T-helper 1 cell treated with Interleukin-12 subunit alpha and Interleukin-12 subunit beta and Interleukin-4 antibody, amounts not matched to agents 30 ng/mL and 1 ng/mL, for 36 hours (primary cell): ENCODE results near the gene ARHGAP45. TPM values are rescaled to one million over a fixed set of nuclear protein-coding genes. Genes with fewer than 3 reads are reported as not detected.

Experiments used
- intact Hi-C: fragments of 100-400 bp; cut with micrococcal nuclease; formaldehyde crosslinking; loops from one replicate; pipeline ENCODE4 v1.15.1; 2024
- total RNA-seq: library from RNA; stranded (reverse); gene quantifications from 2 replicates; pipeline ENCODE4 v1.2.3, GENCODE V29; 2022

The ARHGAP45 gene
- total RNA-seq, 1 donor from 2014 or later: 471 TPM

GRCh38 chr19:1129535-1129934 is 62.6 kb downstream of the ARHGAP45 start:
- intact Hi-C loops: no loop called here

GRCh38 chr19:1130771-1131717 is 64.1 kb downstream of the ARHGAP45 start:
- intact Hi-C loops: loop anchor here (5.0 kb wide), 2 partner anchors 61 to 251 kb away; partner anchors contain the start of gene NDUFS7

GRCh38 chr19:1131718-1132551 is 65.0 kb downstream of the ARHGAP45 start:
- intact Hi-C loops: loop anchor here (1.0 to 5.0 kb wide), 8 partner anchors 29 to 250 kb away; partner anchors contain the start of genes ATP5F1D, GPX4, NDUFS7 and RNU6-2

- intact Hi-C loops: loop anchor here (1.0 to 5.0 kb wide), 8 partner anchors 29 to 250 kb away; partner anchors contain the start of genes ATP5F1D, GPX4, NDUFS7 and RNU6-2
Measured at GRCh38 chr19:1132552-1133383, 65.8 kb downstream of the ARHGAP45 start.

- intact Hi-C loops: loop anchor here (2.0 to 5.0 kb wide), 4 partner anchors 57 to 249 kb away; partner anchors contain the start of genes ATP5F1D and NDUFS7
Measured at GRCh38 chr19:1133471-1133929, 66.5 kb downstream of the ARHGAP45 start.

GRCh38 chr19:1134431-1134830 is 67.5 kb downstream of the ARHGAP45 start:
- intact Hi-C loops: loop anchor here (5.0 kb wide), 2 partner anchors 58 to 248 kb away; partner anchors contain the start of gene NDUFS7

- intact Hi-C loops: no loop called here
Measured at GRCh38 chr19:1135454-1135853, 68.5 kb downstream of the ARHGAP45 start.

- intact Hi-C loops: no loop called here
Measured at GRCh38 chr19:1136201-1136600, 69.2 kb downstream of the ARHGAP45 start.

Other genes starting within 250 kb of the ARHGAP45 start
- gene PLPPR3, start 245.2 kb upstream of the ARHGAP45 start, total RNA-seq: not detected in 2 replicates
- not detected in 2 replicates for gene AZU1, start 239.3 kb upstream of the ARHGAP45 start, total RNA-seq
- gene PRTN3, start 226.2 kb upstream of the ARHGAP45 start, total RNA-seq: not detected in 2 replicates
- not detected in 2 replicates for gene ELANE, start 214.9 kb upstream of the ARHGAP45 start, total RNA-seq
- gene CFD, start 207.5 kb upstream of the ARHGAP45 start, total RNA-seq: 1.0 and 1.2 TPM in 2 replicates
- 64.3 and 74.3 TPM in 2 replicates for gene MED16, start 174.0 kb upstream of the ARHGAP45 start, total RNA-seq
- not detected in 2 replicates for gene RNU6-9, start 173.7 kb upstream of the ARHGAP45 start, total RNA-seq
- gene R3HDM4, start 153.9 kb upstream of the ARHGAP45 start, total RNA-seq: 122 and 138 TPM in 2 replicates
- 1.1 and 2.2 TPM in 2 replicates for gene KISS1R, start 149.8 kb upstream of the ARHGAP45 start, total RNA-seq
- 27.3 and 28.9 TPM in 2 replicates for gene ARID3A, start 141.1 kb upstream of the ARHGAP45 start, total RNA-seq
- gene WDR18, start 82.8 kb upstream of the ARHGAP45 start, total RNA-seq: 54.8 and 57.5 TPM in 2 replicates
- gene GRIN3B, start 66.7 kb upstream of the ARHGAP45 start, total RNA-seq: not detected in 2 replicates
- 181 and 185 TPM in 2 replicates for gene TMEM259, start 46.0 kb upstream of the ARHGAP45 start, total RNA-seq
- gene RNU6-2, start 45.6 kb upstream of the ARHGAP45 start, total RNA-seq: not detected in 2 replicates
- gene CNN2, start 40.6 kb upstream of the ARHGAP45 start, total RNA-seq: 436 and 459 TPM in 2 replicates
- gene ABCA7, start 27.1 kb upstream of the ARHGAP45 start, total RNA-seq: 63.6 and 71.7 TPM in 2 replicates
- 155 and 170 TPM in 2 replicates for gene POLR2E, start 28.2 kb downstream of the ARHGAP45 start, total RNA-seq
- 131 and 142 TPM in 2 replicates for gene GPX4, start 36.8 kb downstream of the ARHGAP45 start, total RNA-seq
- gene SBNO2, start 107.1 kb downstream of the ARHGAP45 start, total RNA-seq: 164 and 179 TPM in 2 replicates
- gene STK11, start 138.6 kb downstream of the ARHGAP45 start, total RNA-seq: 68.7 and 77.1 TPM in 2 replicates
- 0.10 TPM in 1 of 2 replicates, not detected in the other for gene CBARP, start 170.8 kb downstream of the ARHGAP45 start, total RNA-seq
- gene ATP5F1D, start 174.6 kb downstream of the ARHGAP45 start, total RNA-seq: 161 and 183 TPM in 2 replicates
- 106 and 107 TPM in 2 replicates for gene MIDN, start 181.4 kb downstream of the ARHGAP45 start, total RNA-seq
- gene CIRBP, start 202.2 kb downstream of the ARHGAP45 start, total RNA-seq: 208 and 213 TPM in 2 replicates
- 55.8 and 64.6 TPM in 2 replicates for gene FAM174C, start 208.4 kb downstream of the ARHGAP45 start, total RNA-seq
- gene EFNA2, start 218.7 kb downstream of the ARHGAP45 start, total RNA-seq: not detected in 2 replicates